ENCODE results near the gene SUFU.

DNA sequence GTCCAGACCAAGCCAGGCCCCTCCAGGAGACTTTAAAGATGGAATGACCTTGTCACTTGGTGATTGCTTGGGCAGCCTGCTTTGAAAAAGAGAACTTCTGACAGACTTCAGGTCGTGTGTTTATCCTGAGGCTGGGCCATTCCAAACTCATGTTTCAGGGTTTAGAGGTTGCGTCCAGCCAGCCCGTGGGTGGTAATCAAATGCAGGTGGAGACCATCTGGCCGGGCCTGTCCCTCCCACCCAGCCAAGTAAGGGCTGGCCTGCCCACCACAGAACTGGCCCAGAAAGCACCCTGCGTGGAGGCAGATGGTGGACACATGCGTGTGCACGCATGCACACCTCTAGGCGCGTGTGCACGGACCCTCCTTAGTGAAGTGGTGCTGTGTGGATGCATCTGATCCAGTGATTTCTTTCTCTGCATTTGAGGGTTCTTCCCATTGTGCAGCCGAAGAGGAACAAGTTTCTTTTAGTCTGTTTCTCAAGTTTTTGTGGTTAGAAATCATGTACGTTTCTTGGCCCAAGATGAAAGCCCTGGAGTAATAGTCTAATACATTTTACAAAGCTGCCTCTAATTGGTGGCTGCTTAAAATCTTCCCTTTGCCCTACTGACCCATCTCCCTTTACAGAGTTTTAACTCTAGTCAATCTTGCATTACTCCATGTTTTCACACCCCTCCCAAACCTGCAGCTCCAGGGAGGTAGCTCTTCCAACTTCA, 43.0 kb downstream of the SUFU start:
- no peak for TF ChIP-seq POLR2A (IDR thresholded peaks at IDR 0.05; ENCODE audit: low read length)
- TF ChIP-seq GATA1 (IDR thresholded peaks at IDR 0.05; ENCODE audit: low read depth, low read length) = no peak

Data from erythroblast (primary cell).